NK-92 treated with Interleukin-12 subunit alpha and Interleukin-12 subunit beta, amount 100 ng/mL, for 24 hours (cell line): ENCODE results near the gene ANKH.
"Not testable (repeated sequence)": the region's sequence is repeated elsewhere in the genome, so short reads cannot be mapped to it uniquely, and the experiment has no call there.

ENCODE experiments used
- DNase-seq: peaks from one replicate; lab custom pipeline; 2025; lab: John Stamatoyannopoulos, UW

The ANKH gene

GRCh38 chr5:14882658-14883580 is 11.3 kb upstream of the ANKH start:
- no peak for DNase-seq

GRCh38 chr5:14881826-14882225 is 10.2 kb upstream of the ANKH start:
- DNase-seq = no peak

GRCh38 chr5:14880688-14881087 is 9.1 kb upstream of the ANKH start:
- DNase-seq = no peak

GRCh38 chr5:14879937-14880589 is 8.5 kb upstream of the ANKH start:
- DNase-seq = no peak

- DNase-seq = no peak
Observed at GRCh38 chr5:14879393-14879792, 7.8 kb upstream of the ANKH start.

GRCh38 chr5:14878192-14878591 is 6.6 kb upstream of the ANKH start:
- DNase-seq = not testable (repeated sequence)

- DNase-seq = no peak
Observed at GRCh38 chr5:14876095-14876494, 4.5 kb upstream of the ANKH start.

GRCh38 chr5:14873790-14874189 is 2.2 kb upstream of the ANKH start:
- DNase-seq = no peak

- no peak for DNase-seq
Observed at GRCh38 chr5:14873093-14873492, 1.5 kb upstream of the ANKH start.

DNA sequence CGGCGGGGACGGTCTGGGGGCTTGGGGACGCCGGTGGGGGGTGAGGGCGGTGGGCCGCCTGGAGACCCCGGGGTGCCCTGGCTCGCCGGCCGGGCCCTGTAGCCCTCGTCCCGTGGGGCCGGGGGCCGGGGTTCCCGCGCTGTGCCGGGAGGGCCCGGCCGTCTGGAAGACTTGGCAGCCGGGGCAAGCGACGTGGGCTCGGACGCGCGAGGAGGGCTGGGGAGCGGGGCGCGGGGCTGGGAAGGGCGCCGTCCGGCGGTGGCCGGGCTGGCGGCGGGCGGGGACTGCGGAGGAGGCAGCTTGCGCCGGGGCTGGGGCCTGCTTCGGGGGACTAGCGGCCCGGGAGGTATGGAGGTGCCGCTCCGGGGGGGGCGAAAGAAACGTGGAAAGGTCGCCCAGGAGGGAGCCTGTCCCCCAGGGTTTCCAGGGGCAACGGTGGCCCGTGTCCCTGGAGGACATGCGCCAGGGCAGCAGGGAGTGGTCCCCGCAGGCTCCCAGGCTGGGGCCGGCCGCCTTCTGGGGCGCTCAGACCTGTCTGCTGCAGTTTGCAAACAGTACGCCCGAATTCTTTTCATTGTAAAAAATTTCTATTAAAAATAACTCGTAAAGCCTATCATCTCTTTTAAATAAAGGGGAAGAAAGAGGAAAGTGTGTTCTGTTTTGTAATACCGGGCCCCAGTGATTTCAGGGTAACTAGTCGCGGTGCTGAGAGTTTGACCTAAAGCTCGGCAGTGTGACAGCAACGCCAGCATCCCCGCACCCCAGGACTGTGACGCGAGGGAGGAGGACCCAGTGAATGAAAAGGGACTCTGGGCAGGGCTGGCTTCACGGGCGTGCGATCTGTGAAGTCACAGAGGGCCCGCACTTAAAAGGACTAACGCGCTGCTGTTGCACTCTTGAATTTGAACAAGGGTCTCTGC is 752 bp upstream of the ANKH start:
- peak; percentile 13 for DNase-seq

- no peak for DNase-seq
Observed at GRCh38 chr5:14870337-14871213, 1.0 kb downstream of the ANKH start.

DNA sequence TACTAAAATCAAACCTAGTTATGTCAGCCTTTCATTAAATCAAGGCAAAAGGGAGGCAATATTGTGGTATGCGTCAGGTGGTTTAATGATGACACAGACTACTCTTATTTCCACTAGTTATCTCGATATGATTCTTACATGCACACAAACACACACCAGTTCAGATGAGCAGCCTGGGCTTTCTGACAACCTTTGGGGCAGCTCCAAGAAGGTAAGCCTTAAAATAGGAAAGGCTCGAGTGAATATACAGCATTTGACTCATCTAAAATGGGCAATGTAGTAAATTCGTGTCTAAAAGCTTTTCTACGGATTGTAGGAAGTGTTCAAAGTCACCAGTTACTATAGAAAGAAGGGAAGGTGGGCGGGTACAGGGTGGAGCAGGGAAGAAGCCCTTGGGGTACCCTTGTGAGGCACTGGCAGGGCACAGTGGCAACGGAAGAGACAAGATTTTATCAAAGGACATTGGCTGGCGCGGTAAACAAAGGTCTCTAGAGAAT is 1.9 kb downstream of the ANKH start:
- no peak for DNase-seq

DNA sequence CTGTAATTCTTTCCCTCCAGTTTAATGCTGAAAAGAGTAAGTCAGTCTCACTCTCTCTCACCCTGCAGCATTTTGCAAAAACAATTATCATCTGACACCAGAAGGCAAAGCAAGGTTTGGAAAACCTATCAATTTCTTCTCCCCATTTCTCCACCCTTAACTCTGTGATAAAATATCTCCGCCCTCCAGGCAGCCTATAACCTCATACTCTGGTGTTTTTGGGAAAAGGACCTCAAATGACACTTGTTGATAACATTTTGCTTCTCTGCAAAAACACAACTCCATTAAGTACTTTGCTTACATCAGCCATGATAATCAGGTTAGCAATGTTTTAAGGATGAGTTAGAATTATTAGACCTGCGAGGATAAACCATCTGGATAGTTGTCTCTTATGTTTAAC is 2.3 kb downstream of the ANKH start:
- DNase-seq = no peak

GRCh38 chr5:14868771-14869170 is 2.8 kb downstream of the ANKH start:
- DNase-seq = no peak

- no peak for DNase-seq
Observed at GRCh38 chr5:14864181-14864812, 7.3 kb downstream of the ANKH start.

DNA sequence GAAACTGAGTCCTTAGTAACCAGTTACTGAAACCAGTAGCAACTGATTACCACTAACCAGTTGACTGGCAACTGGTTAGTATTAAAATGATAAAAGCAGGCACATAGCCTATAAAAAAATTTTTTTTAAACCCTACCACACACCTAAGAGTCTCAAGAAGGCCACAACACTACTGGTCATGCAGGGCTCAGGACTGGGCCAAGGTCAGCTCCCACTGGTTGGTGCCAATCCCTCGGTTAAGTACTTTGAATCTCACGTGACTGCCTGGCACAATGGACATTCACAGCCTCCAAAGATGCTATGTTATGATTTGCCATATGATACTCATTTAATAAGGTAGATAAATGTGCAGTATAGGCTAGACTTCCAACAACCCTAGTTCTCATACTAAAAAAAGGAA is 8.5 kb downstream of the ANKH start:
- no peak for DNase-seq

GRCh38 chr5:14861123-14861765 is 10.3 kb downstream of the ANKH start:
- no peak for DNase-seq

- no peak for DNase-seq
Observed at GRCh38 chr5:14859980-14860379, 11.6 kb downstream of the ANKH start.

DNA sequence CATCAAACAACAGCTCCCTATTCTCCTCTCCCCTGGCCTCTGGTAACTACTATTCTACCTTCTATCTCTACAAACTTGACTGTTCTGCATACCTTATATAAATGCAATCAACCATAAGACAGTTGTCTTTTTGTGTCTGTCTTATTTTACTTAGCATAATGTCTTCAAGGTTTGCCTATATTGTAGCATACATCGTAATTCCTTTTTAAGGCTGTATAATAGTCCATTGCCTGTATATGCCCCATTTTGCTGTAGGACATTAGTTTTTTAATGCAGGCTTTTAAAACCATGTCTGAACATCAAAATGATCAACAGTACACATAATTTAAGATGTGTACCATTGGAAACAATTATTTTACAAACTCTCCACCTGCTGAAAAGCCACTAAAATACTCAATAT is 12.4 kb downstream of the ANKH start:
- DNase-seq = no peak

GRCh38 chr5:14855366-14855765 is 16.2 kb downstream of the ANKH start:
- no peak for DNase-seq
